GM18508 (cell line): ENCODE results near the gene COL6A2.
"Not testable (repeated sequence)": the region's sequence is repeated elsewhere in the genome, so short reads cannot be mapped to it uniquely, and the experiment has no call there.

Experiments
- ATAC-seq: cut with Tn5 transposase; IDR thresholded peaks from one replicate; pipeline ENCODE4 v1.9.1; 2021; ENCODE audit warnings: moderate number of reproducible peaks; ENCODE audit not compliant: insufficient read depth, unreplicated experiment

COL6A2 gene

DNA sequence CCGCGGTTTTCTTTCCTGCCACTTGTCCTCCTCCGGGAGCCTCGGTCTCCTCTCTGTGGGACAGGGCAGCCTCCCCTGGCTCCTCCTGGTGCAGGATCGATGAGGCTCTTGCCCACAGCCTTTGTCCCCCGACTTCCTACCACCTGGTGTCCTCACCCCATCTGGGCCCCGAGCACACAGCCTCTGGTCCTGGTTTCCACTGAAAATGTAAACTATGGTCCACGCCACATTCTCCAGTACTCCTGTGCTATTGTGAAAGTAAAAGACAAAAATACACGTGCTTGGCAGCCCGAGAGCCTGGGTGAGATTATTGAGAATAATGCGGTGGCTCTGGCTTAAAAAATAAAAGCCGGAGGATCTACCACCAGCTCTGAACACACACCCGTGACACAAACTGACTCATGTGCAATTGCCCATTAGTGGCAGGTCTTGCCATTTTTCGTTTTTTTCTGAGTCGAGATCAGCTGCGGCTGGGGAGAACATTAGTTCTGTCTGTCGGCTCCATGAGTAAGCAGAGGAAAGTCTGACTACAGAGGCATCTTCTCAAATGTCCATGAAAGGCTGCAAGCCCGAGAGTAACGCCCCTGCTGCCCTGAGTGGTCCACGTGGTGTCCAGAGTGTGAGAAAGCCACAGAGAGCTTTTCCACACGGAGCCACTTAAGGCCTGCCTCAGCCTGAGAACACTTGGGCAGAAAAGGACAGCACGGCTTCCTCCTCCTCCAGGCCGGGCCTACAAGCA, 5.7 kb upstream of the COL6A2 start:
- ATAC-seq = no peak

DNA sequence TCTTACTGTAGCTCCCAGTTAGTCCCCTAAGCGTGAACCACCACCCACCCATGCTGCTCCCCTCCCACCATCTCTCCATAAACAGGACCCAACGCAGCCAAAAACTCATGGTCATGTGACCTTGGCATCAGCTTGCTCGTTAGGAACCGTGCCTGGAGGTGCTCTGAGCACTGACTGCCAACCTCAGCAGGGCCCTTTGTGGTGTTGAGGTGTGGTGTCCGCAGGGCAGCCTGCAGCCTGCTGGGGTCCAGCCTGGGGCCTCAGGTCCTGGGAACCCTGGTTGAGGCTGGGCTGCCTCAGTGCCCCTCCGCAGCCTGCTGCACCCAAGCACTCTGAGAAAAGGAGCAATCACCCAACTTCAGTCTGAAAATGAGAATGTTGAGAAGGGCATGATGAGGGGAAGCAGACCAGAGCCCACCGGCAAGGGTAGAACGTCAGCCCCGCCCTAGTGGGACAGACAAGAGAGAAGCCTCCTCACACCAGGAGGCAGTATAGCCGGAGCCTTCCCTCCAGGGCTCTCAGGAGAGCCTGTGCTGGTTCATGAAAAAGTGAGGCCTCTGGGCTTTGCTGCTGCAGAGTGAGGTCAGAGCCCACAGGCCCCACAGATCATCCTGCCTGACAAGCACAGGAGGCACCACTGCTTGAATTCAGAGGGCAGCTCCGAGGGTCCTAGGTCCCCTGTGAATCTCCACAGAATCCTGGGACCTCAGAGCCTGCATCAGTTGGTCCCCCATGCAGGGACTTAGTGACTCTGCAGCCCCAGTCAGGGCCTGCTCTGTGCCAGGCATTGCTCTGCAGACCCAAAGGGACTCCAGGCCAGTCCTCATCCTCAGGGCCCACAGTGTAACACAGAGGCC, 4.9 kb upstream of the COL6A2 start:
- no peak for ATAC-seq

DNA sequence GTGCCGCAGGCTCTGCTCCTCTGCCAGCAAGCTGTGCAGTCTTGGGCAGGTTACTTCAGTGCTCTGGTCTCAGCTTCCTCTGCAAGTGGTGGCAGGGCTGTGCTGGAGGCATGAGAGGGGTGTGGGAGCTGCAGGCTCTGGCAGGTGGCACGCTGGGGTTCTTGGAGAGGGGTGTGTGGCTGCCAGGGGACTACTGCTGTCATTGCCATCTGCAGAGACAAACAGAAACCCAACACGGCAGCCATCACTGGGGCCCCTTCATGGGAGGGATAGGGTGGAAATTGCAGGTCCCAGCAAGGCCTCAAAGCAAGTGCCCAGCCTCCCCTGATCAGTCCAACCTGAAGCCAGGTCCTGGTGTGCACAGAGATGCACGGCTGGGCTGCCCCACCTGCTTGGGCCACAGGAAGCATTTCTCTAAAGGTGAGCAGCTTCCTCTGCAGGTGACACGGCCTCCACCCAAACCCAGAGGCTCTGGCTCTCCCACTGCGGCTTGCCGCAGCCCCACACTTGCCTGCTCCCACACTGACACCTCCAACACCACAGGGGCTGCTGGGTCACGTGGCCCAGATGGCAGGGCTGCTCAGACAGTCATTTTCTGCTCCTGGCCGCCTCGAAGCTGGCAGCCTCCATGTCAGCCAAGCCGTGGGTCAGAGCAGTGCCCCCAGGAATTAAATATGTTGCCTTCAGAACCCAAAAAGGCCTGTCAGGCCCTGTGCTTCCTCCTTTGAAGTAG, 4.1 kb upstream of the COL6A2 start:
- no peak for ATAC-seq

DNA sequence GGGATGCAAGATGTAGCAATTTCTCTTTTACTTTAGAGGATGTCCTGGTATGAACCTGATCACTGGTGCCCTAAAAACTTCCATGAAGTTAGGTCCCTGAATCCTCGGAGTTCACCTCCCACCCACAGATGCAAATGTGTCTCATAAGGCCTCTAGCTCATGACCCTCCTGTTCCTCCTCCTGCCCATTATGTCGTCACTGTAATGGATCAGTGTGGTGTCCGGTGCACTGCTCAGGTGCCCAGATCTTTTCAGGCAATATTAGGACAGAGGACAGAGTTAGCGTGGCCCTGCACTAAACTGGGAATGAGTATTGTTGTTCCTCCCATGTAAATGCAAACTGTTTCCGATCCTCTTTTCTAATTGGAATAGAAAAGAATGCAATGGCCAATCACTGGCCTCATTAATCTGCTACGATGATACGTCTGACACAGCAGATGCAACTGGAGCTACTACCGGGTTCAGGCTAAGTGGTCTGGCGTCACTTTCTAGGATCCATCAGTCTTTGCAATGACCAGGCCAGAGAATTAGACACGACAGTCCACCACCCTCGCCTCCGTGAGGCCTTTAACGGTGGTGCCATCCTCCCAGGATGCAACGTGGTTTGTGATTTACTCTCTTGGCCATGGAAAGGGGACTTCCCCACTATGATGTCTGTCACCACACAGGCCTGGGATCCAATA, 3.4 kb upstream of the COL6A2 start:
- no peak for ATAC-seq

DNA sequence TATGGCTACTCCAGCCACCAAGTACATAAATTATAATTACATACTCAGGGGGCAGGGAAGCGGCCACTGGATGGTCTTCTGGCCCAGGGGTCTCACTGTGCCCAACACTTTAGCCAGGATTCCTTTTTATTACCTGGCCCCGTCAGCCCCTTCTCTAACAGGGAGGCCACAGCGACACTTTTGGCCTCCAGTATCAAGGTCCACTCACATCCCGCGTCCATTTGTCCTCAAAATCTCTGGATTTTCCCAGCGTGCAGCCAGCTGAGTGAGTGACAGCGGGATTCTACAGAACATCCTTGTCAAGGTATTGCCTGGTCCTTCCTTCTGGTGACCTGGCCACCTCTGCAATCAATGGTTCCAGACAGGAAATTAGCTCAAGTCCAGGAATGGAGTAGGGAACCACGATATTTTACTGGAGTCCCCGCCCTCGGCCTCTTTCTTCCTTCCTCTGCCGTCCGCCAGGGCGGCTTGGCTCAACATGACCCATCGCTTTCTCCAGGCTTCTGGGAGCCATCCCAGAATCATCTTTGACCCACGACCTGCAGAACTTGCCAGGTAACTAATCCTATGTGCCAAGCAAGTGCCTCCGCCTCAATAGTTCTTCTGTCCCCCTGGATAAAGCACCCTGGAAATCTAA, 2.7 kb upstream of the COL6A2 start:
- ATAC-seq = no peak

DNA sequence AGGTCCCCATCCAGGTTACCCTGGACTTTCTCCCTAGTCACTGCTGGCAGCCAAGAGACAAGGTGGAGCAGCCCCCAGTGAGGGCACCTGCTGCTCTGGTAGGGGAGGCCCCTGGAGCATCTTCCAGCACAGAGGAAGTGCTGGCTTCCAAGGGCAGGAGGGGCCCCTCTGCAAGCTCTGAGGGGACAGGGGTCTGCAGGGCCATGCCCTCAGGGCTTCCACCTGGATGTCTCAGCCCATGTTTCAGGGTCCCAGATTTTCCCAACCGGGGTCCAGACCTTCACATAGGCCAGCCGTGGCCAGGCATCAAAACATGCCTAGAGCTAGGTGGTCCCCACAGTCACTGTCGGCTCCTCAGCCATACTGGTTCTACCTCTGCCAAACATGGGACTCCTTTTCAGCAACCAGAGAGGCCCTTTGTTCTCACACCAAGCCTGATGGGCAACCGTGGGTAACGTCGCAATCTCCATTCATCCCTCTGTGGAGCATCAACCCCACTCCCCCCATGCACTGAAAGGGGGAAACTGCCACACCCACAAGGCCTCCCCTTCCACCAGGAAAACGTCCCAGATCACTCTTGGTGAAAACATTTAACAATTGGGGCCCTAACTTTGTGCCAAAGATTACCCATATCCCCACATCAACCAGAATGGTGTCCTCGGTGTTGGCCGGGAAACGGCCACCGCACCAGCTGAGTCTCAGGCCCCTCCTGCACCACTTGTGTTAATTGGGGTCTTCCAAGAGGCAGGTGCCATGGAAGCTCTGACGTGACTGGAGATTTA, 1.9 kb upstream of the COL6A2 start:
- no peak for ATAC-seq

DNA sequence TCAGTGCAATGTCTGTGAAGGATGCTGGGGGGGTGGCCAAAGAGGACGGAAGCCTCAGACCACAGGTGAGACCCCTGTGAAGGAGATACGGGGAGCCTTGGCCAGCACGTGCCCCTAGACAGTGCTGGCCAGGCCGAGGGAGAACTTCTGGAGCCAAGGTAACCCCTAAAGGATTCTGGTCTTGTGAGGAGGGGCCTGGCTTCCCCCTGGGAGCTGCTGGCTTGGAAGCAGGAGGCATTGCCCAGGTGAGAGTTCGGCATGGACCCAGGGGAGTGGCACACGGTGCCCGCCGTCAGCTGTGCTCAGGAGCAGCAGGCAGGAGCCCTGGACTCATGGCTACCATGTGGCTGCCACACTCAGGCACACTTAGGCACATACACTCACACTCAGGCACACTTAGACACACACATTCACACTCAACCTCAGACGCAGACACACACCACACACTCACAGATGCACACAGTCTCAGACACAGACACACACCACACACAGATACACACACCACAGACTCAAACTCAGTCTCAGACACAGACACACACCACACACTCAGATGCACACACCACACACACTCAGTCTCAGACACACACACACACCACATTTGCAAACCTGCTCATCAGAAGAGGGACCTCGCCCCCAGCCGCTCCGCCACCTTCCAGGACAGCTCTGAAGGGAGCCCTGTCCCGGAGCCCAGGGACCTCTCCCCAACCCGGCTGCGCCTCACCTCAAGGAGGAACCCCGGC, 1.1 kb upstream of the COL6A2 start:
- no peak for ATAC-seq

DNA sequence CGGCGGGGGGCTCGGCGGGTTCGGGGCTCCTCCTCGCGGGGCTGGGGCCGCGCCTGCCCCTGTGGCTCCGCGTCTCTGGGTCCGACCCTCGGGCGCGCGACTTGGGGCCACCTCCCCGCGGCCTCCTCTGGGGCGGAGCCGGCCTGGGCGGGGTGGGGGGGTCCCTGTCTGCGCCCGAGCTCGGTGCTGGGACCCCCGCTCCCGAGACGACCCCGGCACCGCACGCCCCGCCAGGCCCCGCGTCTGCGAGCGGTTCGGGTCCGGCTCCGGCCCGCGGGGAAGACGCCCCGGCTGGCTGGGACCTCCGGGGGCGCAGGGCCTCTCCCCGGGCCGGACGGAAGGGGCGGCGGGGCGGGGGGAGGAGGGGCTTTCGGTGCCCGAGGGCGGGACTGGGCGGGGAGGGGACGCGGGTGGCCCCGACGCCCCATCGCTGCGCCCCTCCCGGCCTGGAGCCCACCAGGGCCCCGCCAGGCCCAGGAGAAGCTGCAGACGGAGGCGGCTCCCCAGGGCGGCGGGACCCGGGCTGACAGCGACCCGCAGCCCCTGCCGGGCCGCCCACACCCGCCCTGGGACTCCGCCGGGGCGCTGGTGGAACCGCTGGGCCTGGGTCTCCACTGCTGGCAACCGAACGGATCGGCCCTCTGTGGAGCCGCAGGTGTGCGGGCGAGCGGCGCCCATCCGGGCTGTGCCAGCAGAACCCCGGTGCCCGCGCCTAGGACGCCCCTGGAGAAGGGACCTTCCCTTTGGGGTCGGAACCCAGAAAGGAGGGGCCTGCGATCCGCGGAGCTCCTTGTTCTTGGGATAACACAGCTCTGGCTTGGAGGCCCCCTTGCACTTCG, 610 bp downstream of the COL6A2 start:
- ATAC-seq = no peak

DNA sequence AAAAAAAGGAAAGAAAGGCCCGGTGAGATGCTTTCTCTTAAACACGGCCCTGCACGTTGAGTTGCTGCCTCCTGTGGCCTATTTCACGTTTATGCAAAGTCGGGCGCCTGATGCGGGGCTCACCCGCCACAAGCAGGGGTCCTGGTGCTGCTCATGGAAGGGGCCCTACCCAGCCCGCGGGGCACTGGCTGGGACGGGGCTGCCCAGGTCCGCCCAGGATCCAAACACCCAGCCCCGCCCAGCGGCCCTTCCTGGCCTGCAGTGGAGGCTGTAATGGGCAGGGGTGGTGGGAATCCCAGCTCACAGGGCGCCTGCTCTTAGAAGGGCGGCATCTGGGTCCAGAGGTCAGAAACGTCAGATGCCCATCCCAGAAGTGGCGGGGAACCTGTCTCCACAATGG, 1.6 kb downstream of the COL6A2 start:
- ATAC-seq = no peak

DNA sequence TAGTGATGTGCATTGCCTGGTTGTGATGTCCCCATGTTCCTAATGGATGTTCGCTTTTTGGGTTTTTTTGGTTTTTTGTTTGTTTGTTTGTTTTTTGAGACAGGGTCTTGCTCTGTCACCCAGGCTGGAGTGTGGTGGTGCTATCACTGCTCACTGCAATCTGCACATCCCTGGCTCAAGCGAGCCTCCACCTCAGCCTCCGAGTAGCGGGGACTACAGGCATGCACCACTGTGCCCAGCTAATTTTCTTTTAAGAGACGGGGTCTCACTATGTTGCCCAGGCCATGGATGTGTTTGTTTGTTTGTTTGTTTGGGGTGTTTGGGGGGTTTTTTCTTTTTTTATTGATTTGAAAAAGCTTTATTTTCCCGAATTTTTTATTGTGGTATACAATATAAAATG, 2.1 kb downstream of the COL6A2 start:
- ATAC-seq = no peak

DNA sequence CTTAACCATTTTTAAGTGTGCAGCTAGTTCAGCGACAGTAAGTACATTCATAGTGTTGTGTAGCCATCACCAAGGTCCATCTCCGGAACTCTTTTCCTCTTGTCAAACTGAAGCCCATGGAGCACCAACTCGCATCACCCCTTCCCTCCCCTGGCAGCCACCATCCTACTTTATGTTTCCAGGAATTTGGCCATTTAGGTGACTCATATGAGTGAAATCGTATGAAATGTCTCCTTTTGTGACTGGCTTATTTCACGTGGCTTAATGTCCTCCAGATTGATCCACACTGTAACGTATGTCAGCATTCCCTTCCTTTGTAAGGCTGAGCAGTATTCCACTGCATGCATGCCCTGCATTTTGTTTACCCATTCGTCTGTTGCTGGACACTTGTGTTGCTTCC, 2.5 kb downstream of the COL6A2 start:
- ATAC-seq = no peak

DNA sequence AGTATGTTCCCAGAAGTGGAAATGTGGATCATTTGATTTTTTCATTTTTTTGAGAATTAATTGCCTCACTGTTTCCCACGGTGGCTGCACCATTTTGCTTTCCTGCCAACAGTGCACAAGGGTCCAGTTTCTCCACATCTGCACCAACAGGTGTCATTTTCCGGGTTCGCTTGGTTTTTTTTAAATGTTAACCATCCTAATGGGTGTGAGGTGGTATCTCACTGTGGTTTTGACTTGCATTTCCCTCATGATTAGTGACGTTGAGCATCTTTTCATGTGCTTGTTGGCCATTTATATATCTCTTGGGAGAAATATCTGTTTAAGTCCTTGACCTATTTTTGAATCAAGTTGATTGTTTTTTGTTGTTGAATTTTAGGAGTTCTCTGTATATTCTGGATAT, 3.0 kb downstream of the COL6A2 start:
- no peak for ATAC-seq

DNA sequence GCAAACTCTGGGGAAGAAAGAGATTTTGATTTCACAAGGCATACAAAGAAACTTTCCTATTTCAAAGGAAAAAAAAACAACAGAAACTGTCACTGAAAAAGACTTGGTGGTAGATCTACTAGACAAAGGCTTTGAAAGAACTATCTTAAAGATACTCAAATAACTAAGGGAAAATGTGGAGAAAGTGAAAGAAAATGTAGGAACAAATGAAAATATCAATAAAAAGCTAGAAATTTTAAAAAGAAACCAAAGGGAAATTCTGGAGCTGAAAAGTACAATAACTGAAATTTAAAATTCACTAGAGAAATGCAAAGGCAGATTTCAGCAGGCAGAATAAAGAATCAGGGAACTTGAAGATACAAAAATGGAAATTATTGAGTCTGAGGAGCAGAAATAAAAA, 6.2 kb downstream of the COL6A2 start:
- no peak for ATAC-seq

DNA sequence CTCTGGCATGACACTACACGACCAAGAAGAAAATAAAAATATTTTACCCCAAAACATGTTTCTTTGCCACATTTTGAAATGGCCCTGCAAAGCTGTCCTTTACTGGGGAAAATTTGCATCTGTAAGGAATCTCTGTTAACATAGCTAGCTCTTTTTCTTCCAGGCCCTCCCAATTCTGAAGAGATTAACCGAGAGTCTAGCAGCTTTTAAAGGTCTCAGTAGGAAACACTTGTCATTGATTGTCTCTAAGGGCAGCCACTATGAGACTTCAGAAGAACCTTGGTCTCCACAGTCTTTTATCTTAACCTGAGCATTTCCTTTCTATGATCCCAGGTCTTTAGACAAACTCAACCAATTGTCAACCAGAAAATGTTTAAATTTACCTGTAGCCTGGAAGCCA, 9.5 kb downstream of the COL6A2 start:
- ATAC-seq = not testable (repeated sequence)

DNA sequence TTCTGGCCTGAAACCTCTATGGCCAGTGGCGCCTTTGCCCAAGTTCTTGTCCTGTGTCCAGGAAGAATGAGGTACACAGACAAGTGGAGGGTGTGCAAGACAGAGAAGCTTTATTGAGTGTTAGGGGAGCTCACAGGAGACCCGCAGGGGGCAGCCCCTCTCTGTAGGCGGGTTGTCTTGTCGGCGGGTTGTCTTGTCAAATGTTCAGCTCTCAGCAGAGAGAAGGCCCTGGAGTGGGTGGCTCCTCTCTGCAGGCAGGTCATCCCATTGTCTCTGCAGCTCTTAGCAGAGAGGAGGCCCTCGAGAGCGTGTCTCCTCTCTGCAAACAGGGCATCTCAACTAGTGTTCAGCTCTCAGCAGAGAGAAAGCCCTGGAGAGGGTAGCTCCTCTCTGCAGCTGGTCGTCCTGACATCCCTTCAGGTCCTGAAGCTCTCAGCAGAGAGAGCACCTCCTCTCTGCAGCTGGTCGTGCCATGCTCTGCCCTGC, 11.0 kb downstream of the COL6A2 start:
- ATAC-seq = no peak

DNA sequence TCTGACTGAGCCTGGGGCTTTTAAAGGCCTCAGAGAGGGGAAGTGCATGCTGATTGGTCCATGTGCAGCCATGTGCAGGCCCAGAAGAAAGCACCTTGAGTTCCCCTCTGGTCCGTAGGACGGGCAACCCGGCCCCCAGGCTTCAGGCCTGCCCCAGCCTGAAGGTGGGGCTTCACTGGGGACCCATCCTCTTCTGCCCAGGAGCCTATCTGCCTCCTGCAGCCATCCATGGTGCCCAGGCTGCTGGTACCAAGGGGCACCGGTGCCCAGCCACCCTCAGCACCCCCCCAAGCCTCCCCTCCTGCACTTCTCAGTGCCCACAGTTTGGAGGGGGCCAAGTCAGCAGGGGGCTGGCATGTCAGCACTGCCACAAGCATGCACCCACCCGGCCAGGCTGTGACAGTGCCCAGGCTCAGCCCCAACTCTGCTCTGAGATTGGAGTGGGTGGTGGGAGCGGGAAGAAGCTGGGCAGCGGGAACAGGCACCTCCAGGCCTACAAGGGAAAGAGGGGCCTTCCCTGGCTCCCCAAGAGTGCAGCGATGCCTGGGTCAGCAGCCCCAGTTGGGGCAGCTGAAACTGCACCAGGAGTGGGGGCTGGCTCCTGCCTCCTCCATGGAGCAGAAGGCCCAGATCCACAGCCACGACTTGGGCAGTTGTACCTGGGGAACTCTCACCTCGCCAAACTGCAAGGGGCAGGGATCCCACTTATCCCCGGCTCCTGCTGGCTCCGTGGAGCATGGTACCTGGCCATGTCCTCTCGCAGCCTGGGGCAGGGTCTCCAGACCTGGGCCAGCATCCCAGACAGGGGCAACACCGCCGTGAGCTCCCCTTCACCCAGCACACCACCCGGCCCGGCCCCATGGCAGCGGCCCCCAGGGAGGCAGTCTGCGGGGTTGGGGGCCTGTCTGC, 11.7 kb downstream of the COL6A2 start:
- no peak for ATAC-seq
